ENCODE data around the gene GUCA2B.

The GUCA2B gene

DNA sequence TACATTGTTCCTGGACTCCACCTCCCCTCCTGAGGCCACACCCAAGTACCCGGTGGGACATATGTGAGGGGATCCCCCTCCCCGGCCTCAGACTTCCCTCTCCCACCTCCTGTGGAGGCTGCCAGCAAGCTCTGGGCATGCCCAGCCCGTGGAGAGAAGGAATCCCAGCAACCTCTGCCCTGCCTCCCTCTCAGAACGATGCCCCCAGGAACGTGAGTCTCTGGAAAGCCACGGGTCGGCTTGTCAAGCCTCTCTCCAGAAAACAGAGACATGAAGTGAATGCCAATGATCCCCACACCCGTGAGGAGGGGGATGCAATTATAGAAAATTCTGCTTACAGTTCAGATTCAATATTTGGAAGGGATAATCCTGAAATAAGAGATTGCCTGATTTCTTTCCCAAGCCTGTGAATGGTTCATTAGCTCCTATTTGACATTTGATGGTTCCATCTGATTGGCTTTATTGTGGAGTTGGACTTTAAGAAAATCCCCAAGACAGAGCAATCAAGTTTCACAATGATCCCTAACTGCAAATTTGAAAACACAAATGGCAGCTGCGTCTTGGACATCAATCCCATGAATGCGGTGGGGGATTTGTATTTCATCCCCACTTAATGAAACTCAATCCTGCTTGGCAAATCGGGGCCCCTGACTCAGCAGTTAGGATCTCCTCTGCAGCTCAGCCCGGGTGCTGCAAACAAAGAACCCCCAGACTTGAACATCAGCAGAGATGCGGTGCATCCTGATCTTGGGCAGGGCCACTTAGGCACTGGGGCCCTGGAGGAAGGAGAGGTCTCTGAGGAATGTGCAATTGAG is 9.1 kb upstream of the GUCA2B start:
- no peak for FAIRE-seq

GRCh38 chr1:42144711-42145388 is 8.4 kb upstream of the GUCA2B start:
- FAIRE-seq, result no peak

DNA sequence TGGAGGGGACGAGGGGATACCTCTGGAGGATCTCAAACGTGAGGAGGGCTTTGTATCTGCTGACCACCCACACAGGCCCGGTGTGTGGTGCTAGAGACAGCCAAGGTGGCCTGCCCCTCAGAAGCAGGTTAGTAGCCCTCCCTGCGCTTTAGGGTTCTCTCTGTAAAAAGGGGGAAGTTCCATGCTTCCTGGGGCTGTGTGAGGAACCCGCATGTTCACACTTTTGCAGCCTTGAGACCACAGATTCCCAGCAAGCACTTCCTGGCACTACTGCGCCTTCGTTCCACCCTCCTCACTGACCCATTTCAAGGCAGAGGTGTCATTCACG is 7.9 kb upstream of the GUCA2B start:
- no peak for FAIRE-seq

- FAIRE-seq, result no peak
Measured at GRCh38 chr1:42145764-42146625, 7.2 kb upstream of the GUCA2B start.

- no peak for FAIRE-seq
Measured at GRCh38 chr1:42146626-42147320, 6.4 kb upstream of the GUCA2B start.

DNA sequence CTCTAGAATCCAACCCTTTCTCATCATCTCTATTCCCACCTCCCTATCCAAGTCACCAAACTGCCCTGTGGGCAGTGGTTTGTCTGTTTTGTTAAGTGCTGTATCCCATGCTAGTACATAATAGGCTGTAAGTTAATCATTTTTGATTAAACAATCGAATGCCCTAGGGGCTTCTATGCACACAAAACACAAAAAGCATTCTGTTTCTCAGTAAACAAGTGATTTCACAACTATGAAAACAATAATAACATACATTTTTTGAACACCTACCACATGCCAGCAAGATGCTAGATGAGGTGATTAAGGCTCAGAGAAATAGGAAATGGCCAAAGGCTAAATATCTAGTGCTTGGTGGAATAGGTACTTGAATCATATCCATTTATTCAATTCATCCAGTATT is 5.0 kb upstream of the GUCA2B start:
- no peak for FAIRE-seq

GRCh38 chr1:42150651-42151050 is 2.6 kb upstream of the GUCA2B start:
- no peak for FAIRE-seq

DNA sequence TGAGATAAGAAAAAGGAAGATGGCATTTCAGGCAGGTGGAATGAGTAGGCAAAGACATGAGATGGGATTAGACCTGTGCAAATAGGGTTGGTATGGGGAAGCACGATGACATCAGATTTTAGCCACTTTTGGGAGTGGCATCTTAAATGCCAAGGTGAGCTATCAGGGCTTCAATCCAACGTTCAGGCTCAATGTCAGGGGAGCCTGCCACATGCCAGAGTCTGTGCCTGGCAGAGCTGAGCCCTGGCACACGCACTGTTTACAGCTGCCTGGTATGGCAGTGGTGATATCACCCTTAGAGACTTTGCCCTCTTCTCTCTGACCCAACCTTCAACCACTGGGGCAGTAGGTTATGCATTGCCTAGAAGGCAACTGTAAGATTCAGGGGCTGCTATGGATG is 1.1 kb upstream of the GUCA2B start:
- FAIRE-seq, result no peak

- FAIRE-seq, result no peak
Measured at GRCh38 chr1:42153624-42154023, 414 bp downstream of the GUCA2B start.

DNA sequence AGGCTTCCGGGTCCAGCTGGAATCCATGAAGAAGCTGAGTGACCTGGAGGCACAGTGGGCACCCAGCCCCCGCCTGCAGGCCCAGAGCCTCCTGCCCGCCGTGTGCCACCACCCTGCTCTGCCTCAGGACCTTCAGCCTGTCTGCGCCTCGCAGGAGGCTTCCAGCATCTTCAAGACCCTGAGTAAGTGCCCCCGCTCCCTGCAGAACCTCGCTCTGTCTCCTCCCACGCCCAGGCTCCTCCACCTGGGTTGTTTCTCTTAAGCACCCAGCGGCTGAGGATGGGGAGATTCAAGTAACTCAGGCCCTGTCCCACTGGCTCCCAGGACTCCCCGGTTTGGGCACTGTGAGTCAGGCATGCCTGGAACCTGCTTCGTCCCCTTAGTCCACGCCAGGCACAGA is 1.5 kb downstream of the GUCA2B start:
- no peak for FAIRE-seq

- FAIRE-seq, result no peak
Measured at GRCh38 chr1:42155362-42155761, 2.2 kb downstream of the GUCA2B start.

GRCh38 chr1:42157667-42158066 is 4.5 kb downstream of the GUCA2B start:
- no peak for FAIRE-seq

GRCh38 chr1:42158189-42158588 is 5.0 kb downstream of the GUCA2B start:
- no peak for FAIRE-seq

GRCh38 chr1:42162181-42162580 is 9.0 kb downstream of the GUCA2B start:
- no peak for FAIRE-seq

GRCh38 chr1:42163114-42163513 is 9.9 kb downstream of the GUCA2B start:
- no peak for FAIRE-seq

DNA sequence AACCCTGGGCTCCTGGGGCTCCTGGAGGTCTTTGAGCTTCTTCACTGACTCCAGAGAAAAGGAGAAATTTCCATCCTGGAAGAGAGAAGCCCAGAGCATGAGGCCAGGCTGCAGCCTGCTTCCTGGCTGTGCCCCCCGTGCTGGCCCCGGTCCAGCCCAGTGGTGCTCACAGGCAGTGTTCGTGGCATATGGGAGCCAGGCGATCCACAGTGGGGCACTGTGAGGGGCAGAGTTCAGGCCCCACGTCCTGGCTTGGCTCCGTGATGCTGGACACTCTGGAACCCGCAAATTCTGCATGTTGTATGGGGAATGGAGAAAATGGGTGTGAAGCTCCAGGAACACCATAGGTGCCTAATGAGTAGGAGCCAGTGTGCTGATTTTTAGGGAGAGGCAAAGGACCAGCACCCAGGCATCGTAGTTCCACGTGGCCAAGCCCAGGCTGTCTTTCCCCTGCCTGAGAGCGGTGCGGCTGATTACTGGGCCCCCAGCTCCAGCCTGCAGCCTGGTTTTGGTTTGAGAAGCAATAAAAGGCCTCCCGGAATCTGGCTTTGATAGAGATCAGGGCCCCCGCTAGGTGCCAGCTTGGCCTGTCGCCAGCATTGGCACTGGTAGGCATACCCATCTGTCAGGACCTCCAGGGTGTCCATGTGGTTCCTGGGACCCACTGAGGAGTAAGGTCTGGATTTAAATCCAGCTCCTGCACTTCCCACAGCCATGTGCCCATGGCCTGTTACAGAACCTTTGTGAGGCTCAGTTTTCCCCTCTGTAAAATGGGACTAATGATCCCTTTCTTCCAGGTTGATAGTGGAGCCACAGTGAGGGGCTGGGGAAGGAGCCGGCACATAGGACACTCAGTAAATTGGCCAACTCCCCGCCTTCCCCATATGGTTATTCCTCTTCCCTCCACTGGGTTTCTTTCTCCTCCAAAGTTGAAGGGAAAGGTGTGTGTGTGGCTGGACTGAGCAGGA is 10.6 kb downstream of the GUCA2B start:
- no peak for FAIRE-seq

DNA sequence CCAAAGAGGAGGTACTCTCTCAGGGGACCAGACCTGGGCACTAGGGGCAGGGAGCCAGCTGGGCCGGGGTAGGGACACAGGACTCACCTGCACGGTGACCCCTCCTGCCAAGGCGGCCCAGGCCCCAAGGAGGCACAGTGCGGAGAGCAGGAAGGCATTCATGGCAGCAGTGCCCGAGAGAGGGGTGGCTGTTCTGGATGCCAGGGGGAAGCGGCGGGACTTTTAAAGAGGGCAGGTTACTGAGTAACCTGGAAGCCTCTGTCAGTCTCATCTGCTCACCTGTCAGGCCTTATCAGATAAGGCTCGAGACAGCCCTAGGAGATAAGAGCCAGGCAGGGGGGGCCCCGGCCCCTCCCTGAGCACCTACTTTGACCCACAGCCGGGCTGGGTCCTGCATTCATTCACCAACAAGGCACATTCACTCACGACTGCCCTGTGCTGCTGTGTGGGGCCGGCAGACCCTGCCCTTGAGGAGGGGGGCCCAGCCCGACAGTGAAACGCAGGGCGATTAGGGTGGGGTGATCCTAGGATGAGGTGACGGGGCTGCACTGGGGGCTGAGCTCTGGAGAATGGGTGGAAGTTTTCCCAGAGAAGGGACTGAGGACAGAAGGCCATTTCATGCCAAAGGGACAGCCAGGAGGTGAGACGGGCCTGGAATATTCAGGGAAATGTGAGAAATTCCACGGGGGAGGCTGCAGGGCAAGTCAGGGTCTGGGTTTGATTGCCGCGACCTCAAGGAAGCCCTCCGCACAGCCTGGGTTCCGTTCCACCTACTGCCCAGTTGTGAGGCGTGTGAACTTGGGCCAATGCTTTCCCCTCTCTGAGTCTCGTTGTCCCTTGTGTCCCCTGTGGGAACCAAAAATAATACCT is 11.6 kb downstream of the GUCA2B start, which contains the start of gene GUCA2A:
GUCA2A (minus strand) TSS at position 195 of the 870 bp plus-strand sequence; CDS start at position 162, 33 bp downstream.
- FAIRE-seq, result no peak

DNA sequence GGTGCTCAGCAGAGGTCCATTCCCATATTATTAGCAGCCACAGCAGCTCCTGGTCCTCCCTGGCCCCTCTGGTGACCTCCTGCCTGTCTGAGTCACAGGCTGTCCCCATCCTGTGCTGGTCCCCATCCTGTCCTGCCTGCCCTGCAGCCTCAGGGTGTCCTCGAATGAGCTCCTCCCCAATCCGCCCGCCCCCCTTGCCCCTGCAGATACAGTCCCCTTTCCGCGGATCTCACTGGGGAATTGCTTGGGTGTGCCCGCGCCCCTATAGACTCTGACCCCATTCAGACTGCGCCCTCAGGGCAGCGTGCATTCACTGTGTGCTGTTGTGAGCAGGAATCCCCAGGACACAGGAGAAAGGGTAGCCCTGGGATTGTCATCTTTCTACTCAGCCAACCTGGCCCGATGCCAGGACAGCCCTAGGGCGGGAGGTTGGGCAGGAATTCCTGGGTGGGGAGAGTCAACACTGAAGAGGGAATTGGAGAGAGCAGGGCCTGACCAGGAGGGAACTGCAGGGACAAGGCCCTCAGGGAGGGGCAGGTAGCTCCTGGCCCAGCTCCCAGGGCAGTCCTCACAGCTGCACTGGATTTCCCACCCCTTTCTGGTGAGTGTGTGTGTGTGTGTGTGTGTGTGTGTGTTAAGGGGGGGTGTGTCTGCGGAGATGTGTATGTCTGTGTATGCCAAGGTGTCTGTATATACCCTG is 12.5 kb downstream of the GUCA2B start:
- FAIRE-seq, result no peak

DNA sequence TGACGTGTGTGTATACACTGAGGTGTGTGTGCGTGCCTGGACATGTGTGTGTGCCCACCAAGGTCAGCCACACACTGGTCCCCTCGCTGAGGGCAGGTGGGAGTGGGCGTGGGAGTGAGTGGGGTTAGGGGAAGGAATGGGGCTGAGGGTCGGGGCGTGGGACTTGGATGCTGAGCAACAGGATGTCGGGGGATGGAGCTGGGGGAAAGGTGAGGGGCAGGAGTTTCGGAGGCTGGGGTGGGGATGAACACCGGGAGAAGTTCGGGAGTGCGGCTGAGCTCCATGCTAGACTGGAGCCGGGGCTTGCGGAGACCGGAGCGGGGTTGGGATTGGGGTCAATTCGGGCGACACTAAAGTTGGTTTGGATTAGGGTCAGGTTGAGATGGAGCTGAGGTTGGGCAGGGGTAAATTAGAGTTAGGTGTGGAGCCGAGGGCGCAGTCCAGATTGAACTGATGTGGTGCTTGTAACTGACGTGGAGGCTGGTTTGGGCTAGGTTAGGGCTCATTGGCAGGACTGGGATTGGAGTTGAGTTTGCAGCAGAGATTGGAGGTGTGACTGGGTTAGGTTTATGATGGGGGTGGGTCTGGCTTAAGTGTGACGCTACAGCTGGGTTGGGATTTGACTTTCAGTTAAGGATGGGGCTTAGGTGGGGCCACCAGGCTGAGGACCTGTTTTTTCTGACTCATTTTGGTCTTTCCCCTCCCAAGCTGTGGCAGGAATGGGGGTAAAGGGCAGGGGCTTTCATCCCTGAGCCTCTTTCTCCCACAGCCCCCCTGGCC is 14.6 kb downstream of the GUCA2B start:
- FAIRE-seq, result no peak

Measured in A204.1 (cell line).